Globus pallidus (tissue), 1 donor: ENCODE measurements around the gene POU6F1.
"Not testable (repeated sequence)": the region's sequence is repeated elsewhere in the genome, so short reads cannot be mapped to it uniquely, and the experiment has no call there.

Experiments used
- DNase-seq: peaks from one replicate; pipeline ENCODE4 v3.0.0-alpha.2; 2015; ENCODE audit warnings: low spot score

The POU6F1 gene

GRCh38 chr12:51227112-51227511 is 9.2 kb upstream of the POU6F1 start:
- DNase-seq, result not testable (repeated sequence)

GRCh38 chr12:51225771-51226170 is 7.9 kb upstream of the POU6F1 start:
- DNase-seq, result no peak

- DNase-seq, result no peak
Measured at GRCh38 chr12:51225234-51225633, 7.4 kb upstream of the POU6F1 start.

GRCh38 chr12:51224625-51225024 is 6.8 kb upstream of the POU6F1 start:
- no peak for DNase-seq

GRCh38 chr12:51222461-51222860 is 4.6 kb upstream of the POU6F1 start:
- DNase-seq, result no peak

GRCh38 chr12:51219857-51220256 is 2.0 kb upstream of the POU6F1 start:
- not testable (repeated sequence) for DNase-seq

- DNase-seq, result no peak
Measured at GRCh38 chr12:51219322-51219721, 1.5 kb upstream of the POU6F1 start.

- DNase-seq, result no peak
Measured at GRCh38 chr12:51218607-51219161, 822 bp upstream of the POU6F1 start.

GRCh38 chr12:51217133-51217967 is 512 bp downstream of the POU6F1 start:
- DNase-seq, result peak; percentile 66

GRCh38 chr12:51216642-51217041 is 1.2 kb downstream of the POU6F1 start:
- no peak for DNase-seq

- no peak for DNase-seq
Measured at GRCh38 chr12:51214895-51215294, 3.0 kb downstream of the POU6F1 start.

- DNase-seq, result peak; percentile 90
Measured at GRCh38 chr12:51210690-51211395, 7.0 kb downstream of the POU6F1 start.

- DNase-seq, result no peak
Measured at GRCh38 chr12:51209259-51209658, 8.6 kb downstream of the POU6F1 start.

GRCh38 chr12:51208016-51208660 is 9.7 kb downstream of the POU6F1 start:
- no peak for DNase-seq

GRCh38 chr12:51205350-51205749 is 12.5 kb downstream of the POU6F1 start:
- DNase-seq, result peak; percentile 61

GRCh38 chr12:51202718-51203117 is 15.1 kb downstream of the POU6F1 start:
- no peak for DNase-seq

GRCh38 chr12:51200806-51201205 is 17.1 kb downstream of the POU6F1 start:
- DNase-seq, result no peak

- no peak for DNase-seq
Measured at GRCh38 chr12:51200156-51200555, 17.7 kb downstream of the POU6F1 start.

- DNase-seq, result no peak
Measured at GRCh38 chr12:51199366-51199945, 18.4 kb downstream of the POU6F1 start.

GRCh38 chr12:51198568-51199365 is 19.1 kb downstream of the POU6F1 start:
- no peak for DNase-seq
